ENCODE measurements around the gene MAPK11. TPM values are rescaled to one million over a fixed set of nuclear protein-coding genes. Genes with fewer than 3 reads are reported as not detected.

The MAPK11 gene
- total and polyA plus RNA-seq, 10 of the 15 experiments (the other 5 are each of a cell fraction or from before 2014, with no cell fraction given), result 0.05 to 12.8 (median 3.7) TPM

- peaks cover 8% of the 10 kb centered on the region for H3K79me2 ChIP-seq (ENCODE audit: control insufficient read depth, insufficient read depth, low read length)
- no peaks in the 10 kb centered on the region for H3K9me3 ChIP-seq (replicated peaks; ENCODE audit: control insufficient read depth, insufficient read depth, low read length)
- ChIA-PET RAD21 (ENCODE audit: unreplicated experiment) (no interaction called here), CTCF (interaction anchor here (0.8 to 1.7 kb wide), 6 partner anchors 8 to 82 kb away, joined by 3 to 6 read pairs (median 4); partner anchors contain the start of gene HDAC10), POLR2A (interaction anchor here (0.5 to 3.3 kb wide), 2 partner anchors 10 to 338 kb away, joined by 3 to 15 read pairs; partner anchors contain the start of gene HDAC10), SMC1A (ENCODE audit: uncharacterized antibody, unreplicated experiment) (no interaction called here)
- ATAC-seq, result peak; percentile 19
- H3K4me1 ChIP-seq (ENCODE audit: control insufficient read depth, insufficient read depth, low read length), result peaks cover 14% of the 10 kb centered on the region
- peak overlapping the region; percentile 52 for H3K27ac ChIP-seq (ENCODE audit: control insufficient read depth, insufficient read depth)
- no peaks in the 10 kb centered on the region for H4K20me1 ChIP-seq (ENCODE audit: control insufficient read depth, insufficient read depth)
- H3K4me2 ChIP-seq (ENCODE audit: control insufficient read depth, insufficient read depth), result peak overlapping the region; percentile 98
- no peak for FAIRE-seq
- H2AFZ ChIP-seq (ENCODE audit: control insufficient read depth, low read depth, low read length), result no peak overlapping the region
- no peak for TF ChIP-seq ZNF592 (IDR thresholded peaks at IDR 0.05)
- TF ChIP-seq SREBF2 (IDR thresholded peaks at IDR 0.05; ENCODE audit: low read length), result no peak
- no peak for TF ChIP-seq IKZF1 (conservative IDR thresholded peaks at IDR 0.05)
- H3K36me3 ChIP-seq (ENCODE audit: control insufficient read depth in 2 of 2, insufficient read depth in 2 of 2, low read length in 1 of 2), result no peaks in the 10 kb centered on the region; a peak in 1 of 4 replicates
- intact Hi-C loops (cut with micrococcal nuclease; ENCODE audit: unreplicated experiment), result no loop called here
- DNase-seq (ENCODE audit: low read depth, low spot score), result no peak
- in situ Hi-C loops (cut with MboI), result no loop called here
- H3K4me3 ChIP-seq, result peak overlapping the region; percentile 89
- BruUV-seq (replicated peaks), result no TSS peak
- no peaks in the 10 kb centered on the region for H3K27me3 ChIP-seq (replicated peaks in 1 of 2; ENCODE audit: control insufficient read depth in 2 of 2, insufficient read depth in 2 of 2, low read length in 1 of 2)
- H3K9ac ChIP-seq (ENCODE audit: control insufficient read depth, insufficient read depth, low read length), result peak overlapping the region; percentile 73
- WGBS (ENCODE audit: insufficient coverage, insufficient replicate concordance, low lambda C conversion rate, missing lambda C conversion rate), result 48% methylated on average over 6 of the region's 11 CpGs
Measured at GRCh38 chr22:50260434-50260800, 9.8 kb downstream of the MAPK11 start.

Data from GM12878 (cell line).